Aorta (tissue), 5 donors: ENCODE data around the gene PRLR. TPM values are rescaled to one million over a fixed set of nuclear protein-coding genes. Genes with fewer than 3 reads are reported as not detected.
A peak's percentile ranks its signal among the peaks of the same experiment; 100 is the strongest.

ENCODE experiments used
- ATAC-seq: fragments of 200-7000 bp; cut with Tn5 transposase; one replicate; pipeline ENCODE4 v1.9.1; 2022; ENCODE audit warnings: moderate library complexity; ENCODE audit not compliant: low FRiP score
- DNase-seq, 2 donors: peaks; one replicate each; pipeline ENCODE4 v3.0.0-alpha.2; 2020
- H3K27ac ChIP-seq, 2 donors: one replicate each; pipeline ENCODE4 v1.5.1; 2013; ENCODE audit warnings: low read length in 2 of 2, mild to moderate bottlenecking in 2 of 2, moderate library complexity in 2 of 2, control low read depth in 1 of 2, inconsistent platforms in 1 of 2, low read depth in 1 of 2
- H3K27me3 ChIP-seq, 2 donors: one replicate each; pipeline ENCODE4 v1.6.1; 2013; ENCODE audit warnings: control low read depth in 1 of 2, low read length in 1 of 2, mild to moderate bottlenecking in 1 of 2, moderate library complexity in 1 of 2; ENCODE audit not compliant: insufficient read depth in 2 of 2, control insufficient read depth in 1 of 2
- H3K36me3 ChIP-seq, 2 donors: one replicate each; pipeline ENCODE4 v1.6.1; 2013; ENCODE audit warnings: control low read depth in 1 of 2, low read length in 1 of 2, mild to moderate bottlenecking in 1 of 2; ENCODE audit not compliant: insufficient read depth in 2 of 2, control insufficient read depth in 1 of 2
- H3K4me1 ChIP-seq, 2 donors: one replicate each; pipeline ENCODE4 v1.6.1; 2013; ENCODE audit warnings: low read length in 2 of 2, control low read depth in 1 of 2, mild to moderate bottlenecking in 1 of 2, moderate library complexity in 1 of 2; ENCODE audit not compliant: insufficient read depth in 2 of 2, control insufficient read depth in 1 of 2
- H3K4me3 ChIP-seq, 2 donors: one replicate each; pipeline ENCODE4 v1.5.1; 2013; ENCODE audit warnings: low read length in 2 of 2, control low read depth in 1 of 2, mild to moderate bottlenecking in 1 of 2
- H3K9me3 ChIP-seq: one replicate; pipeline ENCODE4 v1.6.1; 2013; ENCODE audit warnings: mild to moderate bottlenecking, low read length; ENCODE audit not compliant: control insufficient read depth
- WGBS, 2 donors: extraction: QIAGEN DNeasy Blood & Tissue Kit; methylation state at CpG; one replicate each; pipeline ENCODE4 v1.1.7; 2013; 5-methylcytosine and 5-hydroxymethylcytosine counted together
- intact Hi-C, 2 donors: fragments of 100-400 bp; cut with DNase I; formaldehyde crosslinking; loops; one replicate each; pipeline versions ENCODE4 v1.14.2 to v1.15.0; 2022
- polyA plus RNA-seq, 2 donors: library from polyadenylated mRNA; stranded (reverse); fragments of 200-250 nt; gene quantifications; one replicate each; pipeline ENCODE4 v1.2.3, GENCODE V29; 2013
- total RNA-seq, 2 donors: library from RNA; stranded (reverse); fragmentation: NEBNext Ultra II Directional; extraction: Animal tissue kit (Norgen Biotek cat#: 25700); gene quantifications; one replicate each; pipeline ENCODE4 v1.2.1, GENCODE V29; 2021
- donor health status: healthy with polysubstance abuse.
- donor health status: Bipolar disorder and iron deficiency.
- donor health status: DM: no; HTN: no; CAD: no.
- donor health status: DM: no; HTN: no; CAD: no.
- donor health status: DM: yes; HTN: yes; CAD: no.

Gene PRLR
- total and polyA plus RNA-seq, 4 donors = 0.08 to 3.2 (median 0.69) TPM

DNA sequence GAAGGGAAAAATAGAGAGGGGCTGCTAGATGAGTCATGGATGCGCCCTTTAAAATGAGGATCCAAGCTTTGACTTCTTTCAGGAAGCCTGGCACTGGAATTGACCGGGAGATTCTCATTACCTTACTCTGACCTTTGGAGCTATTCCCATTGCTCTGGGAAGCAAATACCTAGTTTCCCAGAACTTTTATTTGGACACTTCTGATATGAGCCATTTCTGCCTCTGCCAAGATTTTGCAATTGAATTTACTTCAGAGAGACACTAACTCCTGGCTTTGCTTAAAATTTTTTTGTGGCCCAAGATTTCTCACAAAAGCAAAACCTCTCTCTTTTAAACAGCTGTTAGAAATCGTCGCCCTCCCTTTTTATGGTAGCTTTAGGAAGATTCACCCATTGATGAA is 166.9 kb downstream of the PRLR start:
- peak; percentile 41 for ATAC-seq

DNA sequence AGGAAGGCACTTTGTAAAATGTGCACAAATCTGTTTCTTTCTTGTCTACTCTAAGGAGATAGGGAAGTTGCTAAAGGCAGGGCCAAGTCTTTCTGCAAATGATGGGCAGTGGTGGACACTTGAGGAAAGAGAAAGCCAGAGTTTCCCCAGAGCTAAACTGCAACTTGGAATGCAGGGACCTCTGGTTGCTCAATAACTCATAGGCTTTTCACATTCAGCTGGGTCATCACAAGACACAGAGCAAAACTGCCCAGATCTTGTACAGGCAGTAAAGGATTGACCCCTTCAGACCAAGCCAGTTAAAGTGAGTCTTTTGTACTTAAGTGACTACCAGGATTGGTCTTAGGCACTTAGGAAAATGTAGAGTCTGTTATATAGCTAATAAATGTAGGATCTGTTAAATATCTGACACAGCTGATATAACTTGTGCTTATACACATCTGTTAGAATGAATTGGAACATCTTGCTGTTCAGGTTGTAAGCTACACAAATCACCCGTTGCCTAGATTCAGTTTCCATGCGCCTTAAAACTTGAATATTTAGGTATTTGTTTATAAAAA is 169.0 kb downstream of the PRLR start:
- 85 to 86% methylated on average over 2 of the region's 2 CpGs for WGBS, 2 donors
- intact Hi-C loops = no loop called here
- ATAC-seq (peak; percentile 84), DNase-seq (no peak)
- Histone ChIP-seq H3K36me3 (no peaks in the 10 kb centered on the region), H3K27me3 (no peaks in the 10 kb centered on the region), H3K27ac (no peak overlapping the region), H3K4me1 (no peaks in the 10 kb centered on the region), H3K4me3 (no peak overlapping the region), H3K9me3 (no peaks in the 10 kb centered on the region)

More for the DNA sequence above, 166.9 kb downstream of the PRLR start:
- Histone ChIP-seq H3K36me3 (no peaks in the 10 kb centered on the region), H3K27ac (no peak overlapping the region), H3K4me3 (no peak overlapping the region), H3K4me1 (no peaks in the 10 kb centered on the region), H3K9me3 (no peaks in the 10 kb centered on the region), H3K27me3 (no peaks in the 10 kb centered on the region)
- intact Hi-C loops = no loop called here
- 89 to 90% methylated on average over 4 of the region's 4 CpGs for WGBS, 2 donors
- no peak for DNase-seq

DNA sequence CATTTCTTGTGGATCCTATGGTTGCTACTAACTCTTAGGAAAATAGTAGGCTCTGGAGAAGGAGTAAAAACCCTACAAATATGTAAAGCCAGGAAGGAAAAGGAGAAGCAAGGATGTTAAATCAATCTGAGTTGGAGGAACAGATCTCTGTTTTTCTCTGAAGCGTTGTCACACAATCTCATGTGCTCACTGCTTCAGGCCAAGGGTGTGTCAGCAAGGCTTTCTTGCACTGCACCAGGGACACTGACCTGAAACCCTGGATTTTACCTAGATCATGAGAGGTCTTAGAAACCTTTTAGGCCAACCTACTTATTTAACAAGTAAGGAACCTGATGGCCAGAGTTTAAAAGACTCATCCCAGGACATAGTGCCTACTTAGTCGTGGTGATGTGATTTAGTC is 170.1 kb downstream of the PRLR start:
- 83 to 84% methylated on average over 2 of the region's 2 CpGs for WGBS, 2 donors
- Histone ChIP-seq H3K4me1 (no peaks in the 10 kb centered on the region), H3K4me3 (no peak overlapping the region), H3K9me3 (no peaks in the 10 kb centered on the region), H3K27ac (no peak overlapping the region), H3K27me3 (no peaks in the 10 kb centered on the region), H3K36me3 (no peaks in the 10 kb centered on the region)
- no peak for DNase-seq
- intact Hi-C loops = no loop called here
- ATAC-seq = no peak

DNA sequence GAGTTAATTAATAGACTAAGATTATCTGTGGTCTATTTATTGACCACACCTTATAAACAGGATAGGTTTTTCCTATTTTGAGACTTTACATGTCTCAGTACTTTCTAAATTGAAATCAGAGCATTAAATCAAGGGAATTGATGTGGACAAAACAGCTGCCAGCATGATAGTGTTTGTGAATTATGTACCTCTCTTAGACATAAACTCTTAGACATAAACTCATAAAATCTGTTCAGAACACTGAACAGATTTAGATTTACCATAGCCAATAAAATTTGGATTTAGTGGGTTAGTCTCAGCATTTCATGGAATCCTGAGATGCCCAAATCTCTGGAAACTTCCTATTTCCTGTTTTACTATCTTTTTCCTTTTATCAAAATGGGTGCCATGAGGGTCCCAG is 171.0 kb downstream of the PRLR start:
- Histone ChIP-seq H3K4me3 (no peak overlapping the region), H3K27me3 (no peaks in the 10 kb centered on the region), H3K9me3 (no peaks in the 10 kb centered on the region), H3K4me1 (no peaks in the 10 kb centered on the region), H3K36me3 (no peaks in the 10 kb centered on the region), H3K27ac (no peak overlapping the region)
- DNase-seq (no peak), ATAC-seq (no peak)
- intact Hi-C loops = no loop called here

DNA sequence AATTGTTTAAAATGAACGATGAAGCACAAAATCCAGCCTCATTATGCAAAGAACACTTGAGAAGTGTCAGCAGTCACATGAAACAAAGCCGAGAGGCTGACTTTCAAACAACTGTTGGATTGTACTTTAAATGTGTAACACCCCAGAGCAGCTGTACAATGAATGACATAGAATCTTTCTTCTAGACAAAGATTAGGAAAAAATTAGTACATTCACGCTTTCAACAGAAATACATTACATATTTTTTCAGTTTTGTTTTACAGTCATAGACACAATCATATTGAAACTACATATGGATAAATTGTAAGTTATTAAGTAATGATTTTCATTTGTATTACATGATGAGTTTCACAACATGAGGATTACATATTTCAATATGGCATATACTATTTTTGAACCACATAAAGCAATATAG is 171.9 kb downstream of the PRLR start:
- ATAC-seq = no peak
- H3K27ac ChIP-seq = no peak overlapping the region
- H3K27me3 ChIP-seq = no peaks in the 10 kb centered on the region
- no peaks in the 10 kb centered on the region for H3K9me3 ChIP-seq
- H3K4me3 ChIP-seq = no peak overlapping the region
- no peak for DNase-seq
- intact Hi-C loops = no loop called here
- H3K4me1 ChIP-seq = no peaks in the 10 kb centered on the region
- H3K36me3 ChIP-seq = no peaks in the 10 kb centered on the region
- WGBS, 2 donors = 75 to 77% methylated on average over 3 of the region's 3 CpGs

DNA sequence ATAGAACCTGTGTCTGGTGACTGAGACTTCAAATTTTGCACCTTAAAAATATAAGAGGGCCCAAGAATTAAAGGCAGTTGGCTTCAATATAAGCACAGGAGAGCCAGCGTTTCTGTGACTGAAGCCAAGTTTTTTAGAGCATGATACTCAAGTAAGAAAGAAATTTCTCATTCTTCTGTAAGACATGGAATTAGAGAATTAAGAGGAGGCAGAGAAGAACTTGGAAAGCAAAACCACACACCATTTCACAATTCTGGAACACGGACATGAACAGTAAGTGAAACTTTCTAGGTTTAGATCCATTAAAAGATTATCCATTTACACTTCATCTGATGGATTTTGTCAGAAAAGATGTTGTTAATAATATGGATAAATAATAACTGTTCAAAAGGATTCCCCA is 173.6 kb downstream of the PRLR start:
- no peak for ATAC-seq
- intact Hi-C loops = no loop called here
- H3K4me3 ChIP-seq = no peak overlapping the region
- 49 to 67% methylated on average over 2 of the region's 2 CpGs for WGBS, 2 donors
- H3K36me3 ChIP-seq = no peaks in the 10 kb centered on the region
- no peak for DNase-seq
- no peaks in the 10 kb centered on the region for H3K4me1 ChIP-seq
- no peak overlapping the region for H3K27ac ChIP-seq
- H3K27me3 ChIP-seq = no peaks in the 10 kb centered on the region
- no peaks in the 10 kb centered on the region for H3K9me3 ChIP-seq

DNA sequence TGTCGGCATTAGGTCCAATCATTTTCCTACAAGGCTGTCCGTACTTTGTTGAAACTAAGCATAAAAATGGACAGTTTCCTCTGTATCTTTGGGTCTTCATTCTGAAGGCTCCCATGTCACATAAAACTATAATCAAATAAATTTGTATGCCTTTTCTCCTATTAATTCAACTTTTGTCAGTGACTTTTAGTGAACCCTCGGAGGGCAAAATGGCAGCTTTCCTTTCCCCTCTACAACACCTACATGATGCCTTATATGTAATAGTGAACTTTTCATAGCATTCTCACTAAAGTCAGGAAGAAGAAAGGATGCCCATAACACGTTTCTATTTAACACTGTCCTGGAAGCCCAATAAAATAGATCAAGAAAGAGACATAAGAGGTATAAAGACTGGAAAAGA is 177.4 kb downstream of the PRLR start:
- Histone ChIP-seq H3K27me3 (no peaks in the 10 kb centered on the region), H3K4me1 (no peaks in the 10 kb centered on the region), H3K4me3 (no peak overlapping the region), H3K27ac (no peak overlapping the region), H3K9me3 (no peaks in the 10 kb centered on the region), H3K36me3 (no peaks in the 10 kb centered on the region)
- no peak for DNase-seq
- 78 to 85% methylated on average over 4 of the region's 4 CpGs for WGBS, 2 donors
- intact Hi-C loops = no loop called here
- ATAC-seq = no peak

DNA sequence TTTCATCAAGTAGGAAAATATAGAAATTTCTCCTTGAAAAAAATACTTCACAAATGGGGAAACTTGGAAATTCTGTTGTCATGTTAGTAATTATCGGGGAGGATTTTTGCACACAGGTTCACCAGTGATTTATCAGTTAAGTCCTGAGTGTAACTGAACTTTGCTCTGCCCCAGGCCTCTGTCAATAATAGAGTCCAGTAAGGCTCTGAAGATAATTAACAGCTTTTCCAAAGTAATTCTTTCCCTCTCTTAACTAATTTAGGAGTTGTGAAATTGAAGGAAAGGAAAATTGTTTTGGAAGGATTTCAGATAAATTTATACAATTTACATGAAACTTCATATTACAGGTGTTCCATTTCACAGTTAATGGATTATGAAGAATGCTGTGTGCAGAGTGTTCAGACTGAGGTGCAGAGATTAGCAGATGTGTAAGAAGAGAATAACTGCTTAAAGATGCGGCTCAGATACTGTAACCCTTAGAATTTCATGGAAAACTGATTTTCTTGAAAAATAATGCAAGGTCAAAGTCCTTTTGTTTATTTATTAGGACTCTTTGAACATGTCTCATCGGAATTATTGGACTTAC is 179.7 kb downstream of the PRLR start:
- intact Hi-C loops = no loop called here
- WGBS, 2 donors = 87 to 88% methylated on average over 3 of the region's 3 CpGs
- Histone ChIP-seq H3K36me3 (no peaks in the 10 kb centered on the region), H3K4me1 (no peaks in the 10 kb centered on the region), H3K27ac (no peak overlapping the region), H3K9me3 (no peaks in the 10 kb centered on the region), H3K27me3 (no peaks in the 10 kb centered on the region), H3K4me3 (no peak overlapping the region)
- no peak for ATAC-seq
- DNase-seq = no peak

DNA sequence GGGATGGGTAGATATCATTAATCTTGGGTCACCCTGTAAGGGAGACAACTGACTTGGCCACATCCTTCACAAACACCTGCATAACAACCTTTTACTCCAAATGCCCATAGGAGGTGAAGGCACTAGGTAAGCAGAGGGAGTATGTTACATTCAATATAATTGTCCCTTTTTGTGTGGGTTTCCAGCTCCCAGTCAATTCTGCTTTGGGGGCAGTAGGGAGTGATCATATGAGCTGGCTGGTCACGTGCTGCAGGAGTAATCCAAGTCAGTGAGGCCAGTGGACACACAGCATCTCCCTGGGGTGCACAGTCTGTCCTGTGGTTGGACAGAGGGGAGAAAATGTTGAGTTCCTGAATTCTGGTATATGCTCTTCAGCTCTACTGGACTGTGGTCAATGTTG is 181.4 kb downstream of the PRLR start:
- H3K4me1 ChIP-seq = no peaks in the 10 kb centered on the region
- 56 to 59% methylated on average over 1 of the region's 1 CpG for WGBS, 2 donors
- intact Hi-C loops = no loop called here
- no peaks in the 10 kb centered on the region for H3K27me3 ChIP-seq
- H3K4me3 ChIP-seq = no peak overlapping the region
- no peak overlapping the region for H3K27ac ChIP-seq
- DNase-seq (no peak), ATAC-seq (no peak)
- H3K9me3 ChIP-seq = no peaks in the 10 kb centered on the region
- H3K36me3 ChIP-seq = no peaks in the 10 kb centered on the region
